Ovary (tissue), 3 donors: ENCODE data around the gene HEMGN.

Source experiments
- EP300 ChIP-seq: sonication (generic); formaldehyde crosslinking; IDR thresholded peaks from one replicate; pipeline ENCODE4 v1.6.1; 2017; ENCODE audit warnings: antibody characterized with exemption
- POLR2A ChIP-seq: fragments of 450-650 bp; IDR thresholded peaks from one replicate; pipeline ENCODE4 v1.6.1; 2017; ENCODE audit warnings: antibody characterized with exemption, mild to moderate bottlenecking, moderate library complexity
- TF ChIP-seq, protein P1 (sequence below), 3 donors: fragments of 450-650 bp in 2 of 3; fragments of 200-600 bp in 1 of 3; IDR thresholded peaks; one replicate each; pipeline versions ENCODE4 v1.5.1 to v1.8.0; 2016 to 2022; ENCODE audit warnings: antibody characterized with exemption in 3 of 3, mild to moderate bottlenecking in 1 of 3
- donor health status: DM: no; HTN: no; CAD: no.

- TF ChIP-seq, protein P1, sequence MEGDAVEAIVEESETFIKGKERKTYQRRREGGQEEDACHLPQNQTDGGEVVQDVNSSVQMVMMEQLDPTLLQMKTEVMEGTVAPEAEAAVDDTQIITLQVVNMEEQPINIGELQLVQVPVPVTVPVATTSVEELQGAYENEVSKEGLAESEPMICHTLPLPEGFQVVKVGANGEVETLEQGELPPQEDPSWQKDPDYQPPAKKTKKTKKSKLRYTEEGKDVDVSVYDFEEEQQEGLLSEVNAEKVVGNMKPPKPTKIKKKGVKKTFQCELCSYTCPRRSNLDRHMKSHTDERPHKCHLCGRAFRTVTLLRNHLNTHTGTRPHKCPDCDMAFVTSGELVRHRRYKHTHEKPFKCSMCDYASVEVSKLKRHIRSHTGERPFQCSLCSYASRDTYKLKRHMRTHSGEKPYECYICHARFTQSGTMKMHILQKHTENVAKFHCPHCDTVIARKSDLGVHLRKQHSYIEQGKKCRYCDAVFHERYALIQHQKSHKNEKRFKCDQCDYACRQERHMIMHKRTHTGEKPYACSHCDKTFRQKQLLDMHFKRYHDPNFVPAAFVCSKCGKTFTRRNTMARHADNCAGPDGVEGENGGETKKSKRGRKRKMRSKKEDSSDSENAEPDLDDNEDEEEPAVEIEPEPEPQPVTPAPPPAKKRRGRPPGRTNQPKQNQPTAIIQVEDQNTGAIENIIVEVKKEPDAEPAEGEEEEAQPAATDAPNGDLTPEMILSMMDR (IDR thresholded peaks at IDR 0.05), result no peak
- TF ChIP-seq EP300, result no peak
- TF ChIP-seq POLR2A, result no peak
These were observed 44.1 kb upstream of the HEMGN start for GRCh38 chr9:97981846-97982682.
